BLaER1 treated with 17β-estradiol and CSF1 and Interleukin-3, amounts not matched to agents 10 nM and 100 nM (cell line): Measurements from ENCODE around the gene TMEM140.

Source experiments
- H3K27ac ChIP-seq, 11 experiments: shearing (Covaris generic); formaldehyde crosslinking; 2 replicates each; pipeline ENCODE4 v1.8.1; 2022
- H3K27me3 ChIP-seq, 11 experiments: shearing (Covaris generic); formaldehyde crosslinking; 2 replicates each; pipeline ENCODE4 v1.8.1; 2022
- H3K36me3 ChIP-seq, 11 experiments: shearing (Covaris generic); formaldehyde crosslinking; 2 replicates each; pipeline ENCODE4 v1.8.1; 2022
- H3K4me1 ChIP-seq, 10 experiments: shearing (Covaris generic); formaldehyde crosslinking; 2 replicates each; pipeline ENCODE4 v1.8.1; 2022
- H3K4me2 ChIP-seq, 11 experiments: shearing (Covaris generic); formaldehyde crosslinking; 2 replicates each; pipeline ENCODE4 v1.8.1; 2022
- H3K4me3 ChIP-seq, 10 experiments: shearing (Covaris generic); formaldehyde crosslinking; 2 replicates each; pipeline ENCODE4 v1.8.1; 2022
- H3K9ac ChIP-seq, 11 experiments: shearing (Covaris generic); formaldehyde crosslinking; 2 replicates each; pipeline ENCODE4 v1.8.1; 2022
- H3K9me3 ChIP-seq, 11 experiments: shearing (Covaris generic); formaldehyde crosslinking; replicated peaks in 1 of 11; 2 replicates each; pipeline ENCODE4 v1.8.1; 2022
- H4K20me1 ChIP-seq, 11 experiments: shearing (Covaris generic); formaldehyde crosslinking; 2 replicates each; pipeline ENCODE4 v1.8.1; 2022
- Cebpa-rat ChIP-seq, 11 experiments: shearing (Covaris generic); IDR thresholded peaks; 2 replicates each; pipeline ENCODE4 v1.8.1; 2022

TMEM140 gene

DNA sequence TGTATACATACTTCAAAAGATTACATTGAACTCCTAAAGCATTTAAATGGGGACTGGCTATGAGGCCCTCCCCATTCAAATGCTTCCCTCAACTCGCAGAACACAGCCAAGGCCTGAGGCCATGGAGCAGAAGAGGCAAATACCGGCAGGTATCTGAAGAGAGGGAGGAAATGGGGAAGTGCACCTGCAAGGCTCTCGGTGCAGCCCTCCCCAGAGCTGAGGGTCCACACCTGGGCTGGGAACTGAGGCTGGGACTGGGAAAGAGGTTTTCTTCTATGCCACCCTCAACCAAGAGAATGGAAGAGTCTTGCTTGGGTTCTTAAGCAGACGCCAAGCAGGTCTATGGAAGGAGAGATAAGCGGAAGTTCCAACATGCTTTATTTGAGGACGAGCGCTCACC lies 35.6 kb downstream of the TMEM140 start:
- H3K27me3 ChIP-seq = no peaks in the 10 kb centered on the region
- peak overlapping the region in 2 of 10 experiments; percentile 5 to 22; a peak in 1 of 20 replicates for H3K4me3 ChIP-seq
- H3K4me2 ChIP-seq = no peak overlapping the region
- no peak for TF ChIP-seq Cebpa-rat (IDR thresholded peaks at IDR 0.05)
- no peak overlapping the region for H3K27ac ChIP-seq
- peaks cover 0 to 21% (median 15%) of the 10 kb centered on the region in 10 experiments; a peak in 15 of 20 replicates for H3K4me1 ChIP-seq
- H4K20me1 ChIP-seq = no peaks in the 10 kb centered on the region
- peaks cover 73 to 96% (median 84%) of the 10 kb centered on the region in 11 experiments for H3K36me3 ChIP-seq
- H3K9ac ChIP-seq = no peak overlapping the region
- H3K9me3 ChIP-seq = peaks cover 57 to 70% (median 65%) of the 10 kb centered on the region in 11 experiments

DNA sequence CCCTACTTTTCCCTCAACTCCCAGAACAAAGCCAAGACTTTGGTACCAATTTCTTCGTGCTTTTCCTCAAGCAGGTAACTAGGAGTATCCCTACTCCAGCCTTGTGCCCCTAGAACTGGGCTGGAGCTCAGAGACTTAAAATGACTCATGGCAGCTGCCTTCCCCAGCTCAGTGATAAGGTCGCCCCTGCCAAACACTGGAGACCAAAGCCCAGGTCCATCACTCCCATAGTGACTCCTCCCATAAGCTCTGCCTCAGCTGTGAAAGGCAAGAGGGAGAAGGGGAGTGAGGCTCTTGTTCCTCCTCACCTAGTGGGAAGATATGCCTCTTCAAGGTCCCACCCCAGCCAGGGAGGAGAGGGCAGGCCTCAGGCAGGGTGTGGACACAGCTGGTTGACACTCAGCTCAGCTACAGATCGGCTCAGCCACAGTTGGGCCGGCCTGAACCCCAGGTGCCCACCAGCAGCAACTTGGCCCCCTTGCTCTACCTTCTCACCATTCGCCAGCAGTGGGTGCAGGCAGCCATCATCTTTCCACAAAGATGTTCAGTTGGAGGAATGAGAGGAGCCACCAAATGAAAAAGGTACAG lies 36.5 kb downstream of the TMEM140 start:
- Histone ChIP-seq H3K27ac (no peak overlapping the region), H3K36me3 (peaks cover 82 to 100% (median 92%) of the 10 kb centered on the region in 11 experiments), H3K4me3 (no peak overlapping the region), H3K4me2 (no peak overlapping the region), H4K20me1 (peaks cover 0 to 1% (median 0%) of the 10 kb centered on the region in 11 experiments; a peak in 1 of 22 replicates), H3K4me1 (peaks cover 0 to 21% (median 15%) of the 10 kb centered on the region in 10 experiments; a peak in 16 of 20 replicates), H3K27me3 (no peaks in the 10 kb centered on the region), H3K9me3 (peaks cover 53 to 61% (median 57%) of the 10 kb centered on the region in 11 experiments), H3K9ac (no peak overlapping the region)
- no peak for TF ChIP-seq Cebpa-rat (IDR thresholded peaks at IDR 0.05)

DNA sequence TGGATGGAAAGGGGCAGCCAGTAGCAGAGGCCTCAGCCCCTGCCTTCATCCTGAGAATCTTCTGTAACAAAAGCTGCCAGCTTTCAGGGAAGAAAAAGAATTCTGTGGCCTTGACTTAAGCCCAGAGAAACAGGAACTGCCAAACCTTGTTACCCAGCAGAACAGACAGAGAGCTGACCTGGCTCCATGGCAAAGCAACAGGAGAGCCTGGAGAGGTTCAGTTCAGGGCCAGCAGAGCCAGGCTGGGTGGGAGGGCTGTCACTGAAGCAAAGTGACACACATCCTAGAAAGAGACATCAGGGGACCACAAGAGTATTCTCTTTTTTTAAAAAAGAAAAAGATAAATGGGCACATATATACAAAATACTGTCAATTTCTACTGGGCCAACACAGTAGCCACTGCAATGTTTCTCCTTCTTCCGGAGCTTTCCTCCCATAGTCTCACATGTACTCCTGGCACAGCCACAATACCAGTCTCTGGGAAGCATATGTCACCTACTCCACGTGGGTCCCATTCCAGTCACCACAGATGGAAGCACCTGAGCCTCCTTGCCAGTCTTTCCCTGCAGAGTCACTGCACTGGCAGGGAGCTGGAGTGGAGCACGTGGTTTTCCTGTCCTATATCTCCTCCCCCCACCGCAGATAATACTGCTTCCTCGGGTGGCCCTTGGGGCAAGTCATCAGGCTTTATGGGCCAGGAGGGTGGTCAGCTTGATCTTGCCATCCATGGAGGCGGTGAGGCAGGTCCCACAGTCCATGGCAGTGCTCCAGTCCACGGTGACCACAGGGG lies 37.8 kb downstream of the TMEM140 start:
- no peak overlapping the region for H3K4me3 ChIP-seq
- H3K4me2 ChIP-seq = peak overlapping the region in 8 of 11 experiments; percentile 16 to 73 (median 52); a peak in 14 of 22 replicates
- peaks cover 8 to 21% (median 15%) of the 10 kb centered on the region in 10 experiments; a peak in 19 of 20 replicates for H3K4me1 ChIP-seq
- H3K36me3 ChIP-seq = peaks cover 84 to 99% (median 96%) of the 10 kb centered on the region in 11 experiments
- H3K9ac ChIP-seq = no peak overlapping the region
- peaks cover 0 to 11% (median 0%) of the 10 kb centered on the region in 11 experiments; a peak in 2 of 22 replicates for H4K20me1 ChIP-seq
- no peak overlapping the region for H3K27ac ChIP-seq
- H3K27me3 ChIP-seq = no peaks in the 10 kb centered on the region
- H3K9me3 ChIP-seq = peaks cover 40 to 48% (median 43%) of the 10 kb centered on the region in 11 experiments
- no peak for TF ChIP-seq Cebpa-rat (IDR thresholded peaks at IDR 0.05)

DNA sequence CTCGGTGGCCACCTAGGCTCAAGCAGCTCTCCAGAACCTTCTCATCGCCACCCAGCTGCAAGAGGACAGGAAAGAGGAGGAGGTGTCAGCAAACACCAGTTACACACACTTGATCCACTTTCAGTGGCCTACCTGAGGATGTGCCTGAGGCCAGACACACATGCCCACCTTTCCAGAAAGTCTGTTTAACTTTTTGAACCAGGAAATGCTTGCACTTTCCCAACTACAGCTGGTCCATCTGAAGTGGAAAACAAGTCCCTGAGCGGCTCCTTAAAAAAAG lies 38.3 kb downstream of the TMEM140 start:
- no peak overlapping the region for H3K27ac ChIP-seq
- H3K4me2 ChIP-seq = peak overlapping the region in 8 of 11 experiments; percentile 16 to 73 (median 52); a peak in 14 of 22 replicates
- peaks cover 9 to 21% (median 16%) of the 10 kb centered on the region in 10 experiments; a peak in 19 of 20 replicates for H3K4me1 ChIP-seq
- peaks cover 80 to 99% (median 91%) of the 10 kb centered on the region in 11 experiments for H3K36me3 ChIP-seq
- H4K20me1 ChIP-seq = peaks cover 0 to 15% (median 0%) of the 10 kb centered on the region in 11 experiments; a peak in 2 of 22 replicates
- H3K9me3 ChIP-seq = peaks cover 34 to 43% (median 38%) of the 10 kb centered on the region in 11 experiments
- H3K4me3 ChIP-seq = no peak overlapping the region
- no peaks in the 10 kb centered on the region for H3K27me3 ChIP-seq
- no peak for TF ChIP-seq Cebpa-rat (IDR thresholded peaks at IDR 0.05)
- H3K9ac ChIP-seq = no peak overlapping the region

DNA sequence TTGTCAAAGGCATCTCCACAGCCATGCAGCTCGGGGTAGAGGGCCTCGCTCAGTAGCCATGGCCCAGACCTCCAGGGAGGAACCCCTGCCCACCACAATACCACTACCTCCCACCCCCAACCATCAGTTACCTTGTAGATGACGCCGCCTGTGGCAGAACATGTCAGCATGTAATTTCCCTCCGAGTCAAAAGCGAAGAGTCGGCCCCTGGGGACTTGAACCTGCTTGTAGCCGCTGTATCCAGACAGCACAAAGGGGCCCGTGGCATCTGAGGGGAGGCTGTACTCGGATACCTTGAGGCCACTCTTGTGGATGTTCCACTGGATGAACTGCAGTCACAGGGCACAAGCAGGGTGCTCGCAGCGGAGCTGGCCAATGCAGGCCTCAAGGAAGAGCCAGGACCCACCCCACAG lies 39.0 kb downstream of the TMEM140 start:
- Histone ChIP-seq H3K36me3 (peaks cover 74 to 99% (median 85%) of the 10 kb centered on the region in 11 experiments), H3K4me2 (peak overlapping the region in 7 of 11 experiments; percentile 31 to 73 (median 53); a peak in 7 of 22 replicates)
- TF ChIP-seq Cebpa-rat (IDR thresholded peaks at IDR 0.05) = no peak

GRCh38 chr7:135188298-135188984 lies 40.6 kb downstream of the TMEM140 start:
- Histone ChIP-seq H3K27ac (no peak overlapping the region), H3K36me3 (peaks cover 58 to 98% (median 69%) of the 10 kb centered on the region in 11 experiments), H3K4me1 (peaks cover 15 to 35% (median 27%) of the 10 kb centered on the region in 10 experiments), H3K27me3 (no peaks in the 10 kb centered on the region), H3K9me3 (peaks cover 12 to 20% (median 16%) of the 10 kb centered on the region in 11 experiments), H3K9ac (no peak overlapping the region), H3K4me2 (no peak overlapping the region), H3K4me3 (no peak overlapping the region), H4K20me1 (peaks cover 0 to 17% (median 0%) of the 10 kb centered on the region in 11 experiments; a peak in 2 of 22 replicates)
- no peak for TF ChIP-seq Cebpa-rat (IDR thresholded peaks at IDR 0.05)

More for the DNA sequence above, 39.0 kb downstream of the TMEM140 start:
- peaks cover 0 to 15% (median 0%) of the 10 kb centered on the region in 11 experiments; a peak in 2 of 22 replicates for H4K20me1 ChIP-seq
- H3K9me3 ChIP-seq = peaks cover 28 to 36% (median 32%) of the 10 kb centered on the region in 11 experiments
- no peaks in the 10 kb centered on the region for H3K27me3 ChIP-seq
- no peak overlapping the region for H3K4me3 ChIP-seq
- no peak overlapping the region for H3K9ac ChIP-seq
- H3K4me1 ChIP-seq = peaks cover 9 to 23% (median 16%) of the 10 kb centered on the region in 10 experiments; a peak in 19 of 20 replicates
- H3K27ac ChIP-seq = no peak overlapping the region

GRCh38 chr7:135189221-135189662 lies 41.4 kb downstream of the TMEM140 start:
- TF ChIP-seq Cebpa-rat (IDR thresholded peaks at IDR 0.05) = no peak
- peaks cover 0 to 25% (median 0%) of the 10 kb centered on the region in 11 experiments; a peak in 2 of 22 replicates for H4K20me1 ChIP-seq
- H3K9me3 ChIP-seq = peaks cover 4 to 12% (median 8%) of the 10 kb centered on the region in 11 experiments; a peak in 21 of 22 replicates
- peaks cover 50 to 98% (median 61%) of the 10 kb centered on the region in 11 experiments for H3K36me3 ChIP-seq
- peaks cover 22 to 43% (median 35%) of the 10 kb centered on the region in 10 experiments for H3K4me1 ChIP-seq
- no peak overlapping the region for H3K4me3 ChIP-seq
- no peak overlapping the region for H3K9ac ChIP-seq
- H3K27me3 ChIP-seq = no peaks in the 10 kb centered on the region
- H3K4me2 ChIP-seq = no peak overlapping the region
- no peak overlapping the region for H3K27ac ChIP-seq

GRCh38 chr7:135189961-135190360 lies 42.1 kb downstream of the TMEM140 start:
- Histone ChIP-seq H3K4me3 (no peak overlapping the region), H3K4me1 (peaks cover 29 to 50% (median 42%) of the 10 kb centered on the region in 10 experiments), H3K9me3 (peaks cover 0 to 5% (median under 1%) of the 10 kb centered on the region in 11 experiments; a peak in 8 of 22 replicates), H3K9ac (no peak overlapping the region), H3K27me3 (no peaks in the 10 kb centered on the region), H3K4me2 (peak overlapping the region in 2 of 11 experiments; percentile 25 to 34; a peak in 4 of 22 replicates), H4K20me1 (peaks cover 0 to 32% (median 0%) of the 10 kb centered on the region in 11 experiments; a peak in 2 of 22 replicates), H3K36me3 (peaks cover 43 to 98% (median 54%) of the 10 kb centered on the region in 11 experiments), H3K27ac (no peak overlapping the region)
- TF ChIP-seq Cebpa-rat (IDR thresholded peaks at IDR 0.05) = no peak
